Endothelial cell of umbilical vein (primary cell): ENCODE measurements around the gene JPT2. TPM values are rescaled to one million over a fixed set of nuclear protein-coding genes. Genes with fewer than 3 reads are reported as not detected.

ENCODE experiments used
- BruUV-seq: library from RNA; stranded (reverse); fragments of 400-500 nt; replicated peaks from 2 replicates; lab custom pipeline; 2021; lab: Mats Ljungman, UMichigan
- CTCF ChIA-PET: fragments of 300-600, 350-600 bp; sonication (Branson Sonifier 250); formaldehyde crosslinking; loops from one replicate; lab custom pipeline; 2021; ENCODE audit warnings: antibody characterized with exemption, inconsistent platforms; lab: Charles Lee
- POLR2A ChIA-PET: fragments of 300-600, 350-600 bp; sonication (Branson Sonifier 250); formaldehyde crosslinking; loops from one replicate; lab custom pipeline; 2021; ENCODE audit warnings: antibody characterized with exemption, inconsistent platforms; lab: Charles Lee
- DNase-seq: peaks from one replicate; pipeline ENCODE4 v3.0.0-alpha.2; 2011; ENCODE audit warnings: low read depth, low spot score
- FAIRE-seq: peaks from 2 replicates; lab custom pipeline; 2011; peaks lifted over from hg19 to GRCh38; lab: Jason Lieb, UNC
- H2AFZ ChIP-seq: 2 replicates; pipeline ENCODE4 v1.6.0; 2012; ENCODE audit warnings: low read depth, low read length, control low read depth, inconsistent platforms
- H3K27ac ChIP-seq: 2 replicates; pipeline ENCODE4 v1.5.1; 2011; ENCODE audit warnings: low read depth, mild to moderate bottlenecking, control low read depth, low read length, moderate library complexity; ENCODE audit not compliant: insufficient read depth
- H3K27me3 ChIP-seq, 2 experiments: 2 replicates each; pipeline versions ENCODE4 v1.6.0 to v1.6.1; 2011; ENCODE audit warnings: low read length in 2 of 2, mixed read lengths in 1 of 2; ENCODE audit not compliant: control insufficient read depth in 2 of 2, insufficient read depth in 2 of 2
- H3K36me3 ChIP-seq, 2 experiments: 2 replicates in 1 of 2; 3 replicates in 1 of 2; pipeline ENCODE4 v1.5.1; 2011; ENCODE audit warnings: low read length in 2 of 2, mild to moderate bottlenecking in 1 of 2, moderate library complexity in 1 of 2; ENCODE audit not compliant: control insufficient read depth in 2 of 2, insufficient read depth in 2 of 2; ENCODE audit errors: extremely low read depth in 1 of 2
- H3K4me1 ChIP-seq: 3 replicates; pipeline ENCODE4 v1.5.1; 2011; ENCODE audit warnings: mild to moderate bottlenecking, low read length; ENCODE audit not compliant: control insufficient read depth, insufficient read depth; ENCODE audit errors: extremely low read depth
- H3K4me2 ChIP-seq: 2 replicates; pipeline ENCODE4 v1.6.1; 2011; ENCODE audit warnings: low read length, control low read depth, mixed read lengths; ENCODE audit not compliant: insufficient read depth
- H3K4me3 ChIP-seq, 3 experiments: fragments of 200-600 bp in 1 of 3; sonication (generic), shearing (Covaris generic) in 1 of 3; replicated peaks in 1 of 3; 2 replicates each; pipeline ENCODE4 v1.5.1; 2011 to 2016; ENCODE audit warnings: control low read depth in 3 of 3, low read length in 3 of 3, mild to moderate bottlenecking in 2 of 3, inconsistent platforms in 1 of 3, low read depth in 1 of 3, moderate library complexity in 1 of 3; ENCODE audit not compliant: insufficient read depth in 1 of 3
- H3K79me2 ChIP-seq: 2 replicates; pipeline ENCODE4 v1.6.0; 2012; ENCODE audit warnings: low read length, inconsistent platforms; ENCODE audit not compliant: control insufficient read depth, insufficient read depth
- H3K9ac ChIP-seq: replicated peaks from 2 replicates; pipeline ENCODE3; 2011; ENCODE audit warnings: low read length, control low read depth; ENCODE audit not compliant: insufficient read depth; ENCODE audit errors: extremely low read depth
- H3K9me1 ChIP-seq: replicated peaks from 3 replicates; pipeline ENCODE4 v1.6.0; 2011; ENCODE audit warnings: mild to moderate bottlenecking, low read length; ENCODE audit not compliant: control insufficient read depth, insufficient read depth; ENCODE audit errors: extremely low read depth
- H3K9me3 ChIP-seq: replicated peaks from 2 replicates; pipeline ENCODE4 v1.5.1; 2012; ENCODE audit warnings: low read length, inconsistent platforms; ENCODE audit not compliant: control insufficient read depth, insufficient read depth
- H4K20me1 ChIP-seq: replicated peaks from 2 replicates; pipeline ENCODE3; 2011; ENCODE audit warnings: mild to moderate bottlenecking, low read length; ENCODE audit not compliant: control insufficient read depth, insufficient read depth; ENCODE audit errors: extremely low read depth
- CTCF ChIP-seq, 2 donors: IDR thresholded peaks; 1 replicate in 1 of 2; 2 replicates in 1 of 2; pipeline ENCODE4 v1.5.1; 2011; ENCODE audit warnings: low read length in 2 of 2, mild to moderate bottlenecking in 2 of 2, moderate library complexity in 2 of 2, control low read depth in 1 of 2, inconsistent platforms in 1 of 2, low read depth in 1 of 2; ENCODE audit not compliant: insufficient read depth in 1 of 2; ENCODE audit errors: extremely low read depth in 1 of 2
- EZH2 ChIP-seq: IDR thresholded peaks from 2 replicates; pipeline ENCODE4 v1.6.1; 2012; ENCODE audit warnings: borderline replicate concordance, low read depth, mild to moderate bottlenecking, moderate library complexity, low read length, inconsistent platforms; ENCODE audit not compliant: severe bottlenecking
- FOS ChIP-seq: IDR thresholded peaks from 2 replicates; pipeline ENCODE4 v1.6.1; 2011; ENCODE audit warnings: mild to moderate bottlenecking, low read length, moderate library complexity, borderline replicate concordance; ENCODE audit not compliant: insufficient read depth
- GATA2 ChIP-seq: IDR thresholded peaks from 2 replicates; pipeline ENCODE4 v1.7.0; 2011; ENCODE audit warnings: low read depth, mild to moderate bottlenecking, moderate library complexity, mixed read lengths, low read length; ENCODE audit not compliant: insufficient read length, insufficient read depth
- JUN ChIP-seq: IDR thresholded peaks from 2 replicates; pipeline ENCODE4 v1.6.1; 2011; ENCODE audit warnings: borderline replicate concordance, low read depth; ENCODE audit not compliant: insufficient read length, insufficient read depth
- MAX ChIP-seq: IDR thresholded peaks from 2 replicates; pipeline ENCODE4 v1.6.1; 2011; ENCODE audit not compliant: insufficient read depth, insufficient read length
- MYC ChIP-seq: IDR thresholded peaks from one replicate; pipeline ENCODE4 v1.6.1; 2011; ENCODE audit warnings: mild to moderate bottlenecking, low read depth, low read length
- POLR2A ChIP-seq: IDR thresholded peaks from 2 replicates; pipeline ENCODE4 v1.6.1; 2012; ENCODE audit warnings: low read depth, mild to moderate bottlenecking, control low read depth, low read length
- POLR2AphosphoS5 ChIP-seq: IDR thresholded peaks from 2 replicates; pipeline ENCODE4 v1.6.1; 2012; ENCODE audit warnings: low read depth, mild to moderate bottlenecking, control low read depth, low read length, moderate library complexity; ENCODE audit not compliant: insufficient read depth
- dilution Hi-C: fragments of 300-500 bp; cut with MboI; formaldehyde crosslinking; loops from one replicate; pipeline ENCODE4 v1.15.0; 2019; ENCODE audit warnings: low sequenced_read_pairs; ENCODE audit not compliant: extremely low pct_ligation_motif_present
- intact Hi-C: fragments of 100-400 bp; cut with micrococcal nuclease; formaldehyde crosslinking; loops from one replicate; pipeline ENCODE4 v1.10.0; 2022
- polyA plus RNA-seq, 4 experiments: library from polyadenylated mRNA; depleted of rRNA in 3 of 4; stranded (reverse) in 3 of 4; unstranded in 1 of 4; fragments of >200 nt; gene quantifications; 2 replicates each; pipeline versions ENCODE4 v1.2.1 to v1.2.3, GENCODE V29; 2011 to 2012; ENCODE audit warnings: missing spikeins in 1 of 4
- total RNA-seq: library from RNA; stranded (reverse); gene quantifications from 2 replicates; pipeline ENCODE4 v1.2.3, GENCODE V29; 2021

Gene JPT2
- total and polyA plus RNA-seq, 2 donors (not counting 3 experiments of a cell fraction or from before 2014, with no cell fraction given): 35.8 to 93.3 TPM

- Histone ChIP-seq H3K9me1 (no peaks in the 10 kb centered on the region), H3K9ac (no peak overlapping the region), H3K27ac (no peak overlapping the region), H3K79me2 (peaks cover 15% of the 10 kb centered on the region), H3K4me3 (no peak overlapping the region), H3K27me3 (no peaks in the 10 kb centered on the region), H4K20me1 (no peaks in the 10 kb centered on the region), H3K36me3 (peaks cover 19 to 63% of the 10 kb centered on the region in 2 experiments), H3K9me3 (no peaks in the 10 kb centered on the region), H3K4me2 (no peak overlapping the region), H3K4me1 (peaks cover 13% of the 10 kb centered on the region), H2AFZ (no peak overlapping the region)
- intact Hi-C loops: no loop called here
- no TSS peak for BruUV-seq
- no peak for FAIRE-seq
- CTCF ChIA-PET: interaction anchor here (1.5 kb wide), 1 partner anchor 67 kb away, joined by 3 read pairs; the partner anchor contains the start of gene MAPK8IP3
- TF ChIP-seq CTCF (IDR thresholded peaks at IDR 0.05; ENCODE audit: extremely low read depth in 1 of 2, insufficient read depth in 1 of 2, low read depth in 1 of 2, low read length in 2 of 2) (no peak), FOS (no peak), MAX (no peak), POLR2A (no peak), GATA2 (no peak), JUN (no peak), POLR2AphosphoS5 (no peak), EZH2 (no peak), MYC (no peak)
- POLR2A ChIA-PET: no interaction called here
- dilution Hi-C loops: no loop called here
- DNase-seq: no peak
Observed at GRCh38 chr16:1638757-1639156, 39.3 kb upstream of the JPT2 start.
